Activated naive CD8-positive, alpha-beta T cell treated with anti-CD3 and anti-CD28 coated beads, Interleukin-2, amount 10 ng/mL, durations not matched to agents 7 days and 5 days (primary cell): ENCODE data around the gene ZNF175. TPM values are rescaled to one million over a fixed set of nuclear protein-coding genes. Genes with fewer than 3 reads are reported as not detected.

Experiments used
- ATAC-seq: fragments of 150-1000 bp; cut with Tn5 transposase; one replicate; pipeline ENCODE4 v1.10.0; 2021; ENCODE audit warnings: low read depth, moderate library complexity
- POLR2A ChIA-PET: fragments of 350-600 bp; sonication (Branson Sonifier 250); formaldehyde crosslinking; loops from one replicate; lab custom pipeline; 2021; ENCODE audit warnings: antibody characterized with exemption; lab: Charles Lee
- DNase-seq: peaks from one replicate; pipeline ENCODE4 v3.0.0; 2021
- H3K27ac Mint-ChIP-seq: one replicate; pipeline ENCODE4 v1.8.0; 2022; ENCODE audit warnings: mild to moderate bottlenecking, mixed read lengths
- H3K27me3 Mint-ChIP-seq: one replicate; pipeline ENCODE4 v1.8.0; 2022; ENCODE audit warnings: mild to moderate bottlenecking, moderate library complexity, mixed read lengths
- H3K36me3 Mint-ChIP-seq: one replicate; pipeline ENCODE4 v1.8.0; 2021; ENCODE audit warnings: mild to moderate bottlenecking, mixed read lengths
- H3K4me1 Mint-ChIP-seq: one replicate; pipeline ENCODE4 v1.8.0; 2021; ENCODE audit warnings: mixed read lengths
- H3K4me3 Mint-ChIP-seq: one replicate; pipeline ENCODE4 v1.8.0; 2022; ENCODE audit warnings: mild to moderate bottlenecking, moderate library complexity, mixed read lengths
- H3K9me3 Mint-ChIP-seq: one replicate; pipeline ENCODE4 v1.8.0; 2021; ENCODE audit warnings: mixed read lengths
- total RNA-seq, 2 experiments: library from RNA; stranded (reverse); gene quantifications; one replicate each; pipeline ENCODE4 v1.2.3, GENCODE V29; 2021

ZNF175 gene
- 10 to 100 TPM in 1 of 2 experiments, 1 to 10 TPM in 1; 9.5 to 15.6 TPM for total RNA-seq

DNA sequence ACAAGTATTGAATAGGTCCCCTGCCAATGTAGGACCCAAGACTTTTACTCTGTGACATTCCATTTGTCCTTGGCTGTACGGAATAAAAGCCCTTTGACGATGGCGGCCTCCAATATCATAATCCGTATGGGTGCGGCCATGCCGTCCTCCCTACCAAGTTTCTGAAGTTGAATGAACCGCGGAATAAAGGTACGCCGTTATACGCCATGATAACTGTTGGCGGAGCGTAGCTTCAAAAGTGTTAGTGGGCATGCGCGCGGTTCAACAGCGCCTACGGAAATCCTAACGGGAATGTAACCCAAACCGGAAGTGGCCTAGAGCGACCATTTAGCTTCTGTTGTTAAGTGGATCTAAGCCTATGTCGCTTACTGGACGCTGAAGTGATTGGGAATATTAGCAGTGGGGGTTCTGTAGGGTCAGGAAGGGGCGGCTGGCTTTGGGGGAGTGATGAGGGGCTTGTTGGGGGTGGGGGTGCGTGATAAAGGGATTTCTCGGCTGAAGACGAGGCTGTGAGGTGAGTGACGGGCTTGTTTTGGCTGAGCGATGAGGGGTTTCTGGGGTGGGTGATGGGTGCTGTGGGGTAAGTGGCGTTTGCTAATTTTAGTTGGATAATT, at the start of gene ZNF175:
Gene ZNF175 (plus strand): TSS at position 322 of the 614 bp plus-strand sequence. CDS start 2,047 bp downstream, outside the sequence.
- H3K4me1 Mint-ChIP-seq, result peaks cover 19% of the 10 kb centered on the region
- DNase-seq (peak; percentile 76), ATAC-seq (peak; percentile 92)
- peaks cover 21% of the 10 kb centered on the region for H3K27me3 Mint-ChIP-seq
- peak within 1 kb of the TSS; percentile 98 for H3K4me3 Mint-ChIP-seq
- peaks cover 16% of the 10 kb centered on the region for H3K36me3 Mint-ChIP-seq
- peaks cover 1% of the 10 kb centered on the region for H3K9me3 Mint-ChIP-seq
- POLR2A ChIA-PET, result interaction anchor here (0.6 to 0.7 kb wide), 3 partner anchors 23 to 1062 kb away, joined by 3 to 6 read pairs (median 4); no protein-coding TSS in a partner anchor
- peak within 1 kb of the TSS; percentile 75 for H3K27ac Mint-ChIP-seq

DNA sequence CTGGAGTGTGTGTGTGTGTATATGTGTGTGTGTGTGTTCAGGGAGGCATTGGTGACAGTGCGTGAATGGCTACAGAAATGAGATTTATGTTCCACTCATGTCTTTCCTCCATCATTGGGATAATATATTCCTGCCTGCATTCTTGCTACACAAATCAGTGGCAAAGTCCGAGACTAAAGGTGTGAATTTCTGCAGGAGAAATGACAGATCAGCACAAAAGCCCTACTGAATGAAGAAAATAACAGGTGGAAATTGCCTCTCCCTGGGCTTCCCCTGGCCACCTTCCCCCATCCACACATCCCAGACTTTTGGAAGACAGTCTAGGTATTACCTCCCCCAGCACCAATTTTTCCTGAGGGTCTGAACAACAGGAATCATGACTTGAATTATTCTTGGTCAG, 49.7 kb upstream of the ZNF175 start:
- no peaks in the 10 kb centered on the region for H3K4me1 Mint-ChIP-seq

DNA sequence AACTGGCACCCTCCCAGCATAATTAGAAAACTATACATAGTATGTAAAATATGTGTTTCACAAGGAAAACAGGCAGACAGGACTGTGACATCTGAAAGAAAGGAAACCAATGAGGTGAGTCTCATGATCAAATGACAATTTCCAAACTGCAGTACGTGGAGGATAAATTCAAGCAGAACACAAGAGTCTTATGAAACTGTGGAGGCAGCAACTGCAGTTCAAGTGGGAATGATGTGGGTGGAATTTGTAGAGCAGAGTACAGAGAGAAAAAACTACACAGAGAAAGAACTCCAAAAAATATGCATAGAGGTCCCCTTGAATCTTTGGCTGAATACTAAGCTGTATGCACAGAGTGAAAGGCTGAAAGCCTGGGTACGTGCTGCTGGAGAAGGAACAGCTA, 49.3 kb upstream of the ZNF175 start:
- no peak overlapping the region for H3K27ac Mint-ChIP-seq
- no peak for ATAC-seq
- H3K27me3 Mint-ChIP-seq, result peaks cover 28% of the 10 kb centered on the region
- no peaks in the 10 kb centered on the region for H3K36me3 Mint-ChIP-seq
- POLR2A ChIA-PET, result no interaction called here
- no peaks in the 10 kb centered on the region for H3K9me3 Mint-ChIP-seq
- no peak for DNase-seq
- H3K4me1 Mint-ChIP-seq, result no peaks in the 10 kb centered on the region
- H3K4me3 Mint-ChIP-seq, result no peak overlapping the region

More for the DNA sequence above, 49.7 kb upstream of the ZNF175 start:
- Mint-ChIP-seq H3K36me3 (no peaks in the 10 kb centered on the region), H3K9me3 (no peaks in the 10 kb centered on the region), H3K4me3 (no peak overlapping the region), H3K27me3 (peaks cover 29% of the 10 kb centered on the region), H3K27ac (no peak overlapping the region)
- POLR2A ChIA-PET, result no interaction called here
- ATAC-seq (no peak), DNase-seq (no peak)

DNA sequence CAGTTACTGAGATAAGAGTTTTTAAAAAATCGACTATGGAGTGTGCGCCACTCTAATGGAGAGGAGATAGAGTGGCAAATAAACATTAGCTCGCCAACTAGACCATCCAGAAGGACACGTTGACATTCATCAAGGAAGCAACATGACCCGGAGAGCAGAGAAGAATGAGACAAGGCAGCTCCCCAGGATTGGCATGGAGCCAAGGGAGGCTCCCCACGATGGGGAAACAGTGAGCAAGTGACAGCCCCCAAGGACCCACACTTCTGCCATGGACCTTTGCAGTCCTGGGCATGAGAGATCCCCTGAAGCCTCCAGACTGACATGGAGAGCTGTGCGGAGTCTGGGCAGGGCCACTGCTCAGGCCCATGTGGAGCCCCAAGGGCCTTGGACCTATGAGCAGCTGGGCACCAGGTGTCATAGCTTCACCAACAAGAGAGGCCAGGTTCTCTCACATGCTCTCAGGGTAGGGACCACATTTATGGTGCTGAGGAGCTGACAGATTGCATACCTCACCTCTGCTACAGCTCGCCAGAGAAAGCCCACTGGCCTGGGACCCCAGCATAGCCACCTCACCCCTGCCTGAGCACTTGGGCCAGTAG, 46.3 kb upstream of the ZNF175 start:
- ATAC-seq (no peak), DNase-seq (no peak)
- Mint-ChIP-seq H3K9me3 (no peaks in the 10 kb centered on the region), H3K4me1 (no peaks in the 10 kb centered on the region), H3K36me3 (no peaks in the 10 kb centered on the region), H3K27me3 (peaks cover 19% of the 10 kb centered on the region), H3K27ac (no peak overlapping the region), H3K4me3 (no peak overlapping the region)
- POLR2A ChIA-PET, result no interaction called here

DNA sequence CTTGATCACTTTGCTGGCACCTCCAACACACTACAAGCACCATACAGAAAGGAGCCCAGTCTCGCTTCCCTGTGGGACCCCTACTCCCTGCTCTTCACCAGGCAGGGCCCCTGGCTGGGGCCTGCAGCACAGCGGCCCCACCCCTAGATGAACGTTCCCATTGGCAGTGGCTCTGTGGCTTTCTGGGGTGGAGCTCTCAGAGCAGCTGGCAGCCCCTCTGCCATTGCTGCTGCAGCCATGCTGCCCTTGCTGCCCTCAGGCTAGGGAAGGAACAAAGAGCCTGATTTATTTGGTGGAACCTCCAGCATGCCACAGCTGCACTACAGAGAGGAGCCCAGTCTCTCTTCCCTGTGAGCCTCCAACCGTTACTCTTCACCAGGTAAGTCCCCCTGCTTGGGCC, 45.4 kb upstream of the ZNF175 start:
- H3K9me3 Mint-ChIP-seq, result no peaks in the 10 kb centered on the region
- no peak overlapping the region for H3K4me3 Mint-ChIP-seq
- no peaks in the 10 kb centered on the region for H3K36me3 Mint-ChIP-seq
- ATAC-seq (no peak), DNase-seq (no peak)
- H3K27me3 Mint-ChIP-seq, result peaks cover 21% of the 10 kb centered on the region
- POLR2A ChIA-PET, result no interaction called here
- H3K27ac Mint-ChIP-seq, result no peak overlapping the region
- H3K4me1 Mint-ChIP-seq, result no peaks in the 10 kb centered on the region

DNA sequence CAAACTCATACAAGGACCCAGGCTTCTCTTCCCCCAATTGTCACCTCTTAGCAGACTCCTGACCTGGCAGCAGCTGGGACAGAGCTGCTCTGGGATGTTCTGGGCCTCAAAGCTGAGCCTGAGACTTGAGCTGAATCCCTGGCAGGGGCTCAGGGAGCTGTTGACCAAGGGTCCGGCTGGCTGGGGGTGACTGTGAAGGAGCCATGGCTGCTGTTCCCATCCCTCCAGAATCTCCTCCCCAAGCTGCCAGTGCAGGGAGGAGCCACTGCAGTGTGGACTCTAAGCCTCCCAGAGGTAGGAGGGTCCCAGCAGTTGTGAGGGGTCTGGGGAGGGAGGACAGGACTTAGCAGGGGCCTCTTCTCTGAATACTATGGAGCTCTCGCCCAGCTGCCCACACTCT, 41.8 kb upstream of the ZNF175 start:
- peaks cover 38% of the 10 kb centered on the region for H3K27me3 Mint-ChIP-seq
- DNase-seq (no peak), ATAC-seq (no peak)
- peaks cover 5% of the 10 kb centered on the region for H3K4me1 Mint-ChIP-seq
- no peak overlapping the region for H3K4me3 Mint-ChIP-seq
- no peak overlapping the region for H3K27ac Mint-ChIP-seq
- H3K9me3 Mint-ChIP-seq, result no peaks in the 10 kb centered on the region
- POLR2A ChIA-PET, result no interaction called here
- H3K36me3 Mint-ChIP-seq, result no peaks in the 10 kb centered on the region

DNA sequence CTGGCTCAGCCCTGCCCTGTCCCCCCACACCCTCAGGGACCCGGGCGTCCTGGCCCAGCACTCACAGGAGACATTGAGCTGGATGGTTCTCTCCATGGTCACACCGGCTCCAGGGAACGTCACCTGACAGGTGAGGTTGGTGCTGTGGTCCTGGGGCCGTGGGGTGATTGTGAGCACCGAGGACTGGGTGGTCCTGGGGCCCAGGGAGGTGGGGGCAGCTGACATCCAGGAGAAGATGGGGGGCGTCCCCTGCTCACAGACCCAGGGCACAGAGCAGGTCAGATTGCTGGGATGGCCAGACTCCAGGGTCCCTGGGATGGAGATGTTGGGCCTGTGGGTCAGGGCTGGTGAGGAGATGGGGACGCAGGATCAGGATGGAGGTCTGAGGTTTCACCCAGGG, 40.5 kb upstream of the ZNF175 start:
- no peaks in the 10 kb centered on the region for H3K36me3 Mint-ChIP-seq
- H3K4me3 Mint-ChIP-seq, result no peak overlapping the region
- ATAC-seq (no peak), DNase-seq (no peak)
- H3K4me1 Mint-ChIP-seq, result peaks cover 5% of the 10 kb centered on the region
- no peak overlapping the region for H3K27ac Mint-ChIP-seq
- POLR2A ChIA-PET, result no interaction called here
- H3K9me3 Mint-ChIP-seq, result no peaks in the 10 kb centered on the region
- H3K27me3 Mint-ChIP-seq, result peaks cover 50% of the 10 kb centered on the region

DNA sequence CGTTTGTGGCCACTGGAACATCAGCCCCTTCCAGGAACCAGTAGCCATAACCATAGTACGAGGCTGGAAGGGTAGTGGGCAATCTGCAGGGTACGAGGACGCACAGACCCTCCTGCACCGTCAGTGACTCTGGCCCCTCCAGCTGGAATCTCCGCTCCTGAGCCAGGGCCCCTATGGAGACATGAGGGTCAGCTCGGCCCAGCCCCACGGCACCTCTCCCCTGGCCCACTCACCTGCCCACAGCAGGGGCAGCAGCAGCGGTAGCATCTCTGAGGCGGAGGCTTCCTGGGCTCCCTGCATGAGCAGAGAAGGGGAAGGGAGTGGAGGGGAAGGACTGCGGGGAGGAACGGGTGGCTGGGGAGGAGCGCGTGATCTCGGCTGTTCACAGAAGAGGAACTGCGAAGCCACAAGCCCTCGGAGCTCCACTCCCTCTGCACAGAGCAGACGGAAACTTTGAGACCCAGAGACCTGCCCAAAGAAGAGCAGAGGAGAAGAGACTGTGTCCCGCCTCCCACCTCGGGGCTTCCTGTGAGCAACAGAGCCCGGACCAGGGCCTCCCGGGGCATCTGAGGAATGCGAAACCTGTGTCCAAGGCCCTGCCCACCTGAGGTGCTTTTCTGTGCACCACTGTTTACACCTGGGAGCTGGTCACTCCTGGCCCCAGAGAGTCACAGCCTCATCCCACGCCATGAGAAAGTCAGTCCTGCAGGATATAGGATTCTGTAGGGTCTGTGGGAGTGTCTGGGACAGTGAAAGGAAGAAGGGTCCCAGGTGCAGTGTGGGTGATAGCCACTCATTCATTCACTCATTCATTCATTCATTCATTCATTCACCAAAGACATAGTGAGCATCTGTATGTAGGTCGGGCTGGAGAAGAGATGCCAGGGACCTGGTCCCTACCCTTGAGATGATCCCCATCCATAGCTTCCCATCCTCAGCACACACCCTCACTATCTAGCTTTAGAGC, 39.5 kb upstream of the ZNF175 start, which contains the start of gene SIGLEC6:
Gene SIGLEC6 (minus strand): TSS at position 322 of the 967 bp plus-strand sequence. CDS start 22 bp downstream, at position 300.
- no peak within 1 kb of the TSS for H3K27ac Mint-ChIP-seq
- POLR2A ChIA-PET, result no interaction called here
- H3K4me3 Mint-ChIP-seq, result no peak within 1 kb of the TSS
- no peak for DNase-seq
- peak; percentile 85 for ATAC-seq
- peaks cover 56% of the 10 kb centered on the region for H3K27me3 Mint-ChIP-seq
- H3K4me1 Mint-ChIP-seq, result peaks cover 5% of the 10 kb centered on the region
- H3K9me3 Mint-ChIP-seq, result no peaks in the 10 kb centered on the region
- no peaks in the 10 kb centered on the region for H3K36me3 Mint-ChIP-seq

DNA sequence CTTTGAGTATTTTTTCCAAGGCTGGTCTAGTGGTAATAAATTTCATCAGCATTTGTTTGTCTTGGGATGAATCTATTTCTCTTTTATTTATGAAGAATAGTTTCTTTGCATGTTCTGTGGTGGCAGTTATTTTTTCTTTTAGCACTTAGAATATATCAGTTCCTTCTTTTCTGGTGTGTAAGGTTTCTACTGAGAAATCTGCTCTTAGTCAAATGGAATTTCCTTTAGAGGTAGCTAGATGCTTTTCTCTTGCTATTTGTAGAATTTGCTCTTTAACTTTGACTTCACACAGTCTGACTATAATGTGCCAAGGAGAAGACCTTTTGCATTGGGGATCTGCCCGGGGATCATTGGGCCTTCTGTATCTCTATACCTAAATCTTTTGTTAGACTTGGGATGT, 35.5 kb upstream of the ZNF175 start:
- H3K27ac Mint-ChIP-seq, result no peak overlapping the region
- H3K27me3 Mint-ChIP-seq, result peaks cover 63% of the 10 kb centered on the region
- peaks cover 5% of the 10 kb centered on the region for H3K4me1 Mint-ChIP-seq
- DNase-seq (no peak), ATAC-seq (no peak)
- H3K9me3 Mint-ChIP-seq, result no peaks in the 10 kb centered on the region
- H3K36me3 Mint-ChIP-seq, result no peaks in the 10 kb centered on the region
- POLR2A ChIA-PET, result no interaction called here
- H3K4me3 Mint-ChIP-seq, result no peak overlapping the region

DNA sequence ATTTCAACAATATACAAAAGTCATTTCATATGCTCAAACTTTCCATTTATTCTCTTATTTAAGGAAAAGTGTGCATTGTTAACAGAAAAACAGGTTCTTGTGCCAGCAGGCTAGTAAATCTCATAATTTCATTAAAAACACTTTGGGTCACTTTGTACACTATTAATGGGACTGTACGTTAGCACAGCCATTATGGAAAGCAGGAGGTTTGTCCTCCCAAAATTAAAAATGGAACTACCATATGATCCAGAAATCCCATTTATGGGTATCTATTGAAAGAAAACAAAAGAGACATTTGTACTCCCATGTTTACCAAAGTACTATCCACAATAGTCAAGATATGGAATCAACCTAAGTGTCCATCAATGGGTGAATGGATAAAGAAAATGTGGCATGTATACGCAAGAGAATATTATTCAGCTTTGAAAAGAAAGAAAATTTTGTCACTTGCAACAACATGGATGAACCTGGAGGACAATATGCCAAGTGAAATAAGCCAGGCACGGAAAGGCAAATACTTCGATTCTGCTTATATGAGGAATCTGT, 31.2 kb upstream of the ZNF175 start:
- H3K4me3 Mint-ChIP-seq, result no peak overlapping the region
- no peak overlapping the region for H3K27ac Mint-ChIP-seq
- ATAC-seq (no peak), DNase-seq (no peak)
- H3K9me3 Mint-ChIP-seq, result no peaks in the 10 kb centered on the region
- H3K4me1 Mint-ChIP-seq, result peaks cover 1% of the 10 kb centered on the region
- POLR2A ChIA-PET, result no interaction called here
- no peaks in the 10 kb centered on the region for H3K36me3 Mint-ChIP-seq
- H3K27me3 Mint-ChIP-seq, result peaks cover 46% of the 10 kb centered on the region

DNA sequence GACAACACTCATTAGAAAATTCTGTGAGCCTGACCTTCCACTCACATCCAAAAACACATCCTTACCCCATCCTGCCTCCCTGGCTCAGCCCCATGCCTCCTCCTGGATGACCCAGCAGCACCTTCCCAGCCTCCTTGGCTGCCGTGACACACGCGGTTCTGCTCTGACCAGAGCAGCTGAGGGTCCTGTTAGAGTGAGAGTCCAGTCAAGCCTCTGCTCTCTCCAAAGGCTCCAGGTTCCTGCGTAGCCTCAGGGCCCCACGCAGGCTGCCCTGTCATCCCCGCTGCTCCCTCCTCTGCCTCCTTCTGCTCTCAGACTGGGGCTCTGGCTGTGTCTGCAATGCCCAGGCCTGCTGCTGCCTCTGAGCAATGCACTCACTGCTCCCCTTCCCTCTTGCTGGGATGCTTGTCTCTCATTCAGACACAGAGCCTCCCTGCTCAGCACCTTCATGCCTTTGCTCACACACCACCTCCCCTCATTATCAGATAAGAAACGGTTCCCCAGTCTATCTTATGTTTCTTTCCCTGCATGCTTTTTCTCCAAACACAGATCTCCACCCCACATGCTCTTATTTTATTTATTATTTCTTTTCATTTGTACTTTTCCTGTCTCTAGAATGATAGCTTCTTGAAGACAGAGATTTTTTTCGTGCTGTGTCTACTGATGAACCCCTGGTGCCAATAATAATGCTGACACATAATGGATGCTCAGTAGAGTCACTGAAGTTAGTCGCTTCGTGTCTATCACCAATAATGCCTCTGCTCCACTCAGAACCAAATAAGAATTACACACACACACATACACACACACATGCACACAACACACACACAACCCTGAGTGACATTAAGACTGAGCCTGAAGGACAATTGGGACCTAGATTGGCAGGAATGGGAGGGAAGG, 29.4 kb upstream of the ZNF175 start:
- POLR2A ChIA-PET, result no interaction called here
- no peak overlapping the region for H3K27ac Mint-ChIP-seq
- H3K36me3 Mint-ChIP-seq, result no peaks in the 10 kb centered on the region
- no peaks in the 10 kb centered on the region for H3K9me3 Mint-ChIP-seq
- peaks cover 7% of the 10 kb centered on the region for H3K4me1 Mint-ChIP-seq
- DNase-seq (no peak), ATAC-seq (no peak)
- H3K27me3 Mint-ChIP-seq, result peaks cover 42% of the 10 kb centered on the region
- no peak overlapping the region for H3K4me3 Mint-ChIP-seq

DNA sequence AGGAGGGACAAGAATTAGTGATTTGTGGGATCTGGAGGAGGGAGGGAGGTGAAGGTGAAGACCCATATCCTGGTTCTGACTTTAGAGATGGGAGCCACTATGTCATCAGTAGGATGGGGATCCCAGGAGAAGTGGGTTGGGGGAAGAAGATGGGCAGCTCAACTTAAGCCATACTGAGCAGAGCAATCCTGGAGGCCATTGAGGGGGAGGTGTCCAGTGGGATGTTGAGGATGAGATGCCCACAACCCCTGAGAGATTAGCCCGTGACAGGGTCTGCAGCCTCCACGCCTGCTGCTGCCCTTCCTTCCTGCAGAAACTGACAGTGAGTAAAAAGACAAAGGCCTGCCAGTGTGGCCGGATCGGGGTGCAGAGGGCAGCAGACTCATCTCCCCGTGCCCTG, 28.4 kb upstream of the ZNF175 start:
- no peak for DNase-seq
- H3K27me3 Mint-ChIP-seq, result peaks cover 48% of the 10 kb centered on the region
- H3K4me1 Mint-ChIP-seq, result peaks cover 17% of the 10 kb centered on the region
- no peak overlapping the region for H3K4me3 Mint-ChIP-seq
- POLR2A ChIA-PET, result no interaction called here
- H3K9me3 Mint-ChIP-seq, result no peaks in the 10 kb centered on the region
- ATAC-seq, result no peak
- H3K36me3 Mint-ChIP-seq, result no peaks in the 10 kb centered on the region
- H3K27ac Mint-ChIP-seq, result no peak overlapping the region
